HG03039 (cell line): Measurements from ENCODE around the gene ZNF57.
"Not testable (repeated sequence)": the region's sequence is repeated elsewhere in the genome, so short reads cannot be mapped to it uniquely, and the experiment has no call there.

Experiments
- ATAC-seq: cut with Tn5 transposase; IDR thresholded peaks from one replicate; pipeline ENCODE4 v1.9.1; 2021; ENCODE audit warnings: mild to moderate bottlenecking, moderate library complexity; ENCODE audit not compliant: unreplicated experiment

The ZNF57 gene

GRCh38 chr19:2900296-2901252 is at the start of gene ZNF57:
TSS of gene ZNF57 (plus strand) at chr19:2900928. CDS start at chr19:2901046, 118 bp downstream.
- peak; percentile 95 for ATAC-seq

- no peak for ATAC-seq
These were observed 48.1 kb upstream of the ZNF57 start for GRCh38 chr19:2852598-2852997.

GRCh38 chr19:2853015-2853606 is 47.6 kb upstream of the ZNF57 start:
- no peak for ATAC-seq

- ATAC-seq, result no peak
These were observed 45.9 kb upstream of the ZNF57 start for GRCh38 chr19:2854849-2855248.

GRCh38 chr19:2856457-2857050 is 44.2 kb upstream of the ZNF57 start:
- no peak for ATAC-seq

GRCh38 chr19:2858864-2859263 is 41.9 kb upstream of the ZNF57 start:
- ATAC-seq, result no peak

GRCh38 chr19:2863816-2864215 is 36.9 kb upstream of the ZNF57 start:
- no peak for ATAC-seq

- ATAC-seq, result no peak
These were observed 35.2 kb upstream of the ZNF57 start for GRCh38 chr19:2865334-2866100.

- no peak for ATAC-seq
These were observed 34.2 kb upstream of the ZNF57 start for GRCh38 chr19:2866495-2867024.

GRCh38 chr19:2867025-2867991 is 33.4 kb upstream of the ZNF57 start, which contains the start of gene ZNF556:
TSS of gene ZNF556 (plus strand) at chr19:2867335. CDS start at chr19:2867422, 87 bp downstream.
- no peak for ATAC-seq

GRCh38 chr19:2869618-2870017 is 31.1 kb upstream of the ZNF57 start:
- no peak for ATAC-seq

GRCh38 chr19:2872175-2872574 is 28.6 kb upstream of the ZNF57 start:
- ATAC-seq, result not testable (repeated sequence)

GRCh38 chr19:2877398-2878331 is 23.1 kb upstream of the ZNF57 start:
- ATAC-seq, result no peak

- no peak for ATAC-seq
These were observed 16.9 kb upstream of the ZNF57 start for GRCh38 chr19:2883686-2884439.

GRCh38 chr19:2885736-2886135 is 15.0 kb upstream of the ZNF57 start:
- ATAC-seq, result no peak

GRCh38 chr19:2887391-2887914 is 13.3 kb upstream of the ZNF57 start:
- no peak for ATAC-seq

GRCh38 chr19:2888731-2889224 is 11.9 kb upstream of the ZNF57 start:
- no peak for ATAC-seq
